Transverse colon (tissue), 4 donors: ENCODE results near the gene SPEM1.

Experiments
- POLR2AphosphoS5 ChIP-seq, 3 donors: sonication (generic); formaldehyde crosslinking; IDR thresholded peaks; one replicate each; pipeline ENCODE4 v1.6.1; 2016; ENCODE audit warnings: antibody characterized with exemption in 3 of 3
- TF ChIP-seq, protein P1 (sequence below), 5 experiments: fragments of 200-600 bp in 3 of 5; fragments of 450-650 bp in 2 of 5; sonication (generic) in 3 of 5; IDR thresholded peaks; 1 replicate in 2 of 5; 2 replicates in 3 of 5; pipeline ENCODE4 v1.5.1; 2016 to 2017; ENCODE audit warnings: antibody characterized with exemption in 5 of 5, inconsistent platforms in 3 of 5, mild to moderate bottlenecking in 2 of 5, moderate library complexity in 1 of 5

GRCh38 chr17:7423679-7424078 lies 3.6 kb downstream of the SPEM1 start:
- TF ChIP-seq POLR2AphosphoS5 (IDR thresholded peaks at IDR 0.05): no peak
- TF ChIP-seq, protein P1, sequence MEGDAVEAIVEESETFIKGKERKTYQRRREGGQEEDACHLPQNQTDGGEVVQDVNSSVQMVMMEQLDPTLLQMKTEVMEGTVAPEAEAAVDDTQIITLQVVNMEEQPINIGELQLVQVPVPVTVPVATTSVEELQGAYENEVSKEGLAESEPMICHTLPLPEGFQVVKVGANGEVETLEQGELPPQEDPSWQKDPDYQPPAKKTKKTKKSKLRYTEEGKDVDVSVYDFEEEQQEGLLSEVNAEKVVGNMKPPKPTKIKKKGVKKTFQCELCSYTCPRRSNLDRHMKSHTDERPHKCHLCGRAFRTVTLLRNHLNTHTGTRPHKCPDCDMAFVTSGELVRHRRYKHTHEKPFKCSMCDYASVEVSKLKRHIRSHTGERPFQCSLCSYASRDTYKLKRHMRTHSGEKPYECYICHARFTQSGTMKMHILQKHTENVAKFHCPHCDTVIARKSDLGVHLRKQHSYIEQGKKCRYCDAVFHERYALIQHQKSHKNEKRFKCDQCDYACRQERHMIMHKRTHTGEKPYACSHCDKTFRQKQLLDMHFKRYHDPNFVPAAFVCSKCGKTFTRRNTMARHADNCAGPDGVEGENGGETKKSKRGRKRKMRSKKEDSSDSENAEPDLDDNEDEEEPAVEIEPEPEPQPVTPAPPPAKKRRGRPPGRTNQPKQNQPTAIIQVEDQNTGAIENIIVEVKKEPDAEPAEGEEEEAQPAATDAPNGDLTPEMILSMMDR (IDR thresholded peaks at IDR 0.05): no peak
